Subcutaneous abdominal adipose tissue (tissue), 5 donors: ENCODE data around the gene DBX1.

Source experiments
- H3K27ac ChIP-seq: one replicate; pipeline ENCODE4 v1.7.0; 2013; ENCODE audit warnings: low read depth, mild to moderate bottlenecking, inconsistent platforms, low read length, moderate library complexity
- H3K27me3 ChIP-seq, 5 donors: one replicate each; pipeline ENCODE4 v1.7.0; 2013; ENCODE audit warnings: low read length in 5 of 5, inconsistent platforms in 1 of 5; ENCODE audit not compliant: control insufficient read depth in 5 of 5, insufficient read depth in 4 of 5
- H3K36me3 ChIP-seq, 5 donors: one replicate each; pipeline ENCODE4 v1.7.0; 2013; ENCODE audit warnings: low read length in 5 of 5; ENCODE audit not compliant: control insufficient read depth in 5 of 5, insufficient read depth in 5 of 5
- H3K4me1 ChIP-seq, 5 donors: one replicate each; pipeline ENCODE4 v1.7.0; 2013; ENCODE audit warnings: low read length in 5 of 5, mild to moderate bottlenecking in 3 of 5, moderate library complexity in 1 of 5; ENCODE audit not compliant: control insufficient read depth in 5 of 5, insufficient read depth in 5 of 5
- H3K4me3 ChIP-seq, 5 donors: one replicate each; pipeline ENCODE4 v1.7.0; 2013; ENCODE audit warnings: low read length in 5 of 5, low read depth in 1 of 5
- H3K9ac ChIP-seq, 5 donors: one replicate each; pipeline ENCODE4 v1.7.0; 2013; ENCODE audit warnings: low read length in 5 of 5, mild to moderate bottlenecking in 4 of 5, moderate library complexity in 3 of 5
- H3K9me3 ChIP-seq, 5 donors: one replicate each; pipeline ENCODE4 v1.7.0; 2013; ENCODE audit warnings: low read length in 5 of 5; ENCODE audit not compliant: control insufficient read depth in 5 of 5
- donor health status: healthy.
- donor health status: healthy.
- donor health status: healthy.
- donor health status: healthy.
- donor health status: healthy.

The DBX1 gene

DNA sequence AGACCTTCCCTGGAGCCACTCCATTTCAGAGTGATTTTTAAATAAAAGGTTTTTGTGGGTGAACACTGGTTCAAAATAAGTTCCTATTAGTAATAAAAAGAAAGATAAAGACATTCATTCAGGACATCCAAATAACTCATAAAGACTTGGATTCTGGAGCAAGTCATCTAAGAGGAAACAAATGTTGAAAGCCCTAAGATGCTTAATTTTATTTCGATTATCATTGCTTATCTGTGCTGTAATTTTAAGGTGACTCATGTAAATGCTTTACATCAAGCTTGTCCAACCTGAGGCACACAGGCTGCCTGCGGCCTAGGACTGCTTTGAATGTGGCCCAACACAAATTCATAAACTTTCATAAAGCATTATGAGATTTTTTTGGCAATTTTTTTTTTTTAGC, 34.2 kb upstream of the DBX1 start:
- Histone ChIP-seq H3K36me3 (no peaks in the 10 kb centered on the region), H3K9ac (no peak overlapping the region), H3K4me3 (no peak overlapping the region), H3K27ac (no peak overlapping the region), H3K4me1 (no peaks in the 10 kb centered on the region), H3K9me3 (no peaks in the 10 kb centered on the region), H3K27me3 (peaks cover 0 to 4% (median 3%) of the 10 kb centered on the region in 5 donors)

DNA sequence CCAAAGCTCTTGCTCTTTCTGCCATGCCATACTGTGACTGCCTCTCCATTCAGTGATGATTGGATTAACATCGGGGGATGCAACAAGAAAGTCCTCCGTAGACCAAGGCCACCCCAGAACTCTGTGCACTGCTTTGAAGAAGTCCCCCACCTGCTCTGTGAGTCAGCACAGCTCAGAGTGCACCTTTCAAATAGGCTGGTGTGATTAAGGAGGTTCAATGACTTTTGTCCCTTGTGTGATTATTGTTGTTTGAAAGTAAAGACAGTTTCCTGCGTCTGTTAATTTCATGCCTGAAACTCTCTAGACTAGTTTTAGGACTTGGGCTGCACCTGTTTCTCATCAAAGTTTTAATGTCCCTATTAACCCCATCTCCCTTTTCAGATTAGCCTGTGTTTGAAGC, 33.0 kb upstream of the DBX1 start:
- Histone ChIP-seq H3K27me3 (peaks cover 0 to 4% (median 3%) of the 10 kb centered on the region in 5 donors), H3K36me3 (no peaks in the 10 kb centered on the region), H3K9ac (no peak overlapping the region), H3K4me3 (no peak overlapping the region), H3K4me1 (no peaks in the 10 kb centered on the region), H3K27ac (no peak overlapping the region), H3K9me3 (no peaks in the 10 kb centered on the region)

DNA sequence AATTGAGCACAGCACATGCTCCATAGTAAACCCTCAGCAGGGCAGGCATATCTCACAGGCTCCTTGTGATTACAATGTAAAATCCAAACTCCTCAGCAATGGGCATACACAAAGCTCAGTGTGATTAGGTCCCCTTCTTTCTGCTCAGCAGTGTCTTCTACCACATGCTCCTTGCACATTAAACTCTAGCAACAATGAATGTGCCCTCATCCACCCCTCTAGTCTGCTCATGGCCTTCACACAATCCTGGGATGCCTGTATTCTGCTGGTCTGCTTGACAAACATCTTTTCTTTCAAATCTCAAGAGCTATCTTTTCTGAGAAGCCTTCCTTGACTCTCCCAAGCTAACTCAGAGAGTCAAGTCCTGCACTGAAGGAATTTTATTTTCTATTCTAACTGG, 32.4 kb upstream of the DBX1 start:
- Histone ChIP-seq H3K36me3 (no peaks in the 10 kb centered on the region), H3K9ac (no peak overlapping the region), H3K27me3 (peaks cover 0 to 4% (median 3%) of the 10 kb centered on the region in 5 donors), H3K4me1 (no peaks in the 10 kb centered on the region), H3K9me3 (no peaks in the 10 kb centered on the region), H3K27ac (no peak overlapping the region), H3K4me3 (no peak overlapping the region)

DNA sequence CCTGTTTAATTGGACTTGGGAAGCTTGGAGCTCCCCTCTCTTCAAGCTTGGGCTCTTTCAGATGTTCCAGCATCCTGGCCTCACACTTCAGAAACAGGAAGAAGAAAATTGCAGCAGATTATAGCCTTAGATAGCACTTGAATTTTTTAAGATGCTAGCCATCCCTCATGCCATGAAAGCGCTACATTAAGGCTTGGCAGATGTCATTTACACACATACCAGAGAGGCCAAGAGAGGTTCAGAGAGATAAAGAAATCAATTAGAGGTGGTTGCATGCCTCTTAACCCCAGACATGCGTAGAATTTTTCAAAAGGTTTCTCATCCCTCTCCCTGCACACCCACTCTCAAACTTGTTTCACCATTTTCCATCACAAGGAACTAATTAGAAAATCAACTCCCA, 31.9 kb upstream of the DBX1 start:
- Histone ChIP-seq H3K27ac (no peak overlapping the region), H3K9ac (no peak overlapping the region), H3K9me3 (no peaks in the 10 kb centered on the region), H3K36me3 (no peaks in the 10 kb centered on the region), H3K4me3 (no peak overlapping the region), H3K27me3 (peaks cover 0 to 4% (median 3%) of the 10 kb centered on the region in 5 donors), H3K4me1 (no peaks in the 10 kb centered on the region)

DNA sequence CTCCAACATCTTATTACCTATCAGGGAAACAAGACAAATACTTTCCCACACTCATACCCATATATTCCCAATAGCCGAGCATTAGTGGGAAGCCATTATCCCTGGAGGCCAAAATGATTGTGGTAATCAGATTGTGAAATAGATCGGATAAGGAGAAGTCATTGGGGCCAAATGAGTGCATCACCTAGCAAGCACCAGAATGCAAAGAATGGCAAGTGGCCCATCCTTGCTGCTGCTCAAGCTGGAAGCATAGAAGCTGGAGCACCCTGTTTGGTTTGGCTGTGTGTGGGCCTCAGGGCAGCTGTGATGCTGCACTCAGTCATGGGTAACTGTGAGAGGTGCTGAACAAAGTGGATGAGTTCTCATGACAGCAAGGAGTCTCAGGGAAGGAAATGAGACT, 18.7 kb upstream of the DBX1 start:
- peaks cover 0 to 7% (median 5%) of the 10 kb centered on the region in 5 donors for H3K9me3 ChIP-seq
- no peak overlapping the region for H3K27ac ChIP-seq
- peaks cover 0 to 10% (median 4%) of the 10 kb centered on the region in 5 donors for H3K27me3 ChIP-seq
- peaks cover 0 to 4% (median 0%) of the 10 kb centered on the region in 5 donors for H3K4me1 ChIP-seq
- no peak overlapping the region for H3K9ac ChIP-seq
- no peak overlapping the region for H3K4me3 ChIP-seq
- H3K36me3 ChIP-seq = no peaks in the 10 kb centered on the region

DNA sequence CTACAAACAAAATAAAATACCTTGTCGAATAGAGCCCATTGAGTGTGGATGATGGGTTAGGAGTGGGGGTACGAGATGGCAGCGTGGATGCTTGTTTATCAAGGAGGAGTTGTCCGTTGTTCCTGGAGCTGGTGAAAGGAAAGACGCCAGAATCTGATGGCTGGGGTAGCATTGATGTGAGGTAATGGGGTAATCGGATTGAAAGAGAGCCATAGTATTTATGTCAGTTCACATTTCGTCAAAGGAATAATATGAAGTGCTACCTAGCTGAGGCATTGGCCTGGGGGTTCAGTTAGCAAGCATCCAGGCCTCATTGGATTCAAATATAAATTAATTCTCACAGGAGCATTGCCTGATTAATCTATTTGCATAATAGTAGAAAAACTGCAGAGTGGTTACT, 16.9 kb upstream of the DBX1 start:
- Histone ChIP-seq H3K27ac (no peak overlapping the region), H3K9me3 (peaks cover 0 to 5% (median 4%) of the 10 kb centered on the region in 5 donors), H3K4me3 (no peak overlapping the region), H3K9ac (no peak overlapping the region), H3K27me3 (peaks cover 0 to 10% (median 4%) of the 10 kb centered on the region in 5 donors), H3K4me1 (peaks cover 0 to 4% (median 0%) of the 10 kb centered on the region in 5 donors), H3K36me3 (no peaks in the 10 kb centered on the region)

DNA sequence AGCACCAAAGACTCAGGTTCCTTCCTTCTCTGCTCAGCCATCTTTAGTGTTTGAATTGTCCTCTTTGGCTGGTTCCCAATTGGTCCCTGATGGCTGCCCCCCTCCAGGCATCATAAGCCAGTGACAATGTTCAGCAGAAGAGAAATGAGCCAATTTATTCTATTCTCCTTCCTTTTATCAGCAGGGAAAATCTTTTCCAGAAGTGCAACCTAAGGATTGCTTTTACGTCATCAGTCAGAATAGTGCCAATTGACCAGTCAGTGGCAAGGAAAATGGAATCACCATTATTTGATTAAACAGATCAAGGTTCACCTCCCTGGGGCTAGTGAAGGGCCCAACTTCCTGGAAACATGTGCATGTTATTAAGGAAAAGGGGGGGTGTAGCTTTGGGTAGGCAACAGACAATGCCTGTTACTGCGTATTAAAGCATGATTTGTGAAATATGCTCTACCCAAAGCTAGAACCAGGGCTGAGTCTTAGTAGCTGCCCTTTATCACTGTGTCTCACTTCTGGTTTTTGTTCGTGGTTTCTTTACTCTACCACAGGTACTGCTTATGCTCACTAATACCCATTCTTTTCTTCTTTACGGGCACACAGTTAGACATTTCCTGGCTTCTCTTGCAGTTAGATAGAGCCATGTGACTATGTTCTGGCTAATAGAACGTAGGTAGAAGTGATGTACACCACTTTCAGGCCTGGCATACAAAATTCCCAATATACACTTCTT, 12.6 kb upstream of the DBX1 start:
- Histone ChIP-seq H3K4me3 (no peak overlapping the region), H3K36me3 (no peaks in the 10 kb centered on the region), H3K9me3 (peaks cover 5 to 11% (median 6%) of the 10 kb centered on the region in 5 donors), H3K9ac (no peak overlapping the region), H3K27ac (no peak overlapping the region), H3K4me1 (no peaks in the 10 kb centered on the region), H3K27me3 (peaks cover 3 to 9% (median 4%) of the 10 kb centered on the region in 5 donors)

DNA sequence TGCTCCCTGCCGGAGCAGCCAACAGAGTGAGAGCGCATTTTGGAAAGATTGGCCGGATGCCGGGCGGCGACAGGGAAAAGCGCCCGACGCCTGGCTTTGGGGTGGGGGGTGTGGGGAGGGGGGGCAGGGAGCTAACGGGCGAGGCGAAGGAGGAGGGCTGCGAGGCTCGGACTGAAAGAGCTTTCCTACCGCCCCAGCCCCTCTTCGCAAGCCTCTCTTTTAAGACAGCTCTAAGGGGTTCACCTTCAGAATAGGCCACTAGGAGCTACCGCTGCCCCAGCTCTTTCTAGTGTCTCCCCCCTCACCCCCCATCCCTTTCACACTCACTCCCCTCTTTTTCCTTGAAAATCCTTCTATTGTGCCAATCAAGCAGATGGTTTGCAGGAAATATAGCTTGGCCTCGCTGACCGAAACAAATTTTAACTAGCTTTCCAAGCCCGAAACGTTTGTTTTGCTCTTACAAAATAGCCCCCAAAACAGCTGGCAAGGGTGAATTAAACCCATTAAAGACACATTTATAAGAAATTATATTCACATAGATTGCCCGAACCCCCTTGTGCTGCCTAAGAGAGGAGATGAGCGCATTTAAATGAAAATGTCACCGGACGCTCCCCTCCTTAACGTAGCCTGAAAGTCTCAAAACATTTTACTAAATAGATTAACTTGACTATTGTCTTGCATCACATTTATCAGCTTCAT, 3.7 kb upstream of the DBX1 start:
- Histone ChIP-seq H3K4me3 (peak overlapping the region in 4 of 5 donors; percentile 1 to 46 (median 33)), H3K36me3 (no peaks in the 10 kb centered on the region), H3K9me3 (peaks cover 0 to 5% (median 0%) of the 10 kb centered on the region in 5 donors), H3K27me3 (peaks cover 36 to 82% (median 65%) of the 10 kb centered on the region in 5 donors), H3K4me1 (peaks cover 0 to 9% (median 7%) of the 10 kb centered on the region in 5 donors), H3K27ac (no peak overlapping the region), H3K9ac (no peak overlapping the region)

DNA sequence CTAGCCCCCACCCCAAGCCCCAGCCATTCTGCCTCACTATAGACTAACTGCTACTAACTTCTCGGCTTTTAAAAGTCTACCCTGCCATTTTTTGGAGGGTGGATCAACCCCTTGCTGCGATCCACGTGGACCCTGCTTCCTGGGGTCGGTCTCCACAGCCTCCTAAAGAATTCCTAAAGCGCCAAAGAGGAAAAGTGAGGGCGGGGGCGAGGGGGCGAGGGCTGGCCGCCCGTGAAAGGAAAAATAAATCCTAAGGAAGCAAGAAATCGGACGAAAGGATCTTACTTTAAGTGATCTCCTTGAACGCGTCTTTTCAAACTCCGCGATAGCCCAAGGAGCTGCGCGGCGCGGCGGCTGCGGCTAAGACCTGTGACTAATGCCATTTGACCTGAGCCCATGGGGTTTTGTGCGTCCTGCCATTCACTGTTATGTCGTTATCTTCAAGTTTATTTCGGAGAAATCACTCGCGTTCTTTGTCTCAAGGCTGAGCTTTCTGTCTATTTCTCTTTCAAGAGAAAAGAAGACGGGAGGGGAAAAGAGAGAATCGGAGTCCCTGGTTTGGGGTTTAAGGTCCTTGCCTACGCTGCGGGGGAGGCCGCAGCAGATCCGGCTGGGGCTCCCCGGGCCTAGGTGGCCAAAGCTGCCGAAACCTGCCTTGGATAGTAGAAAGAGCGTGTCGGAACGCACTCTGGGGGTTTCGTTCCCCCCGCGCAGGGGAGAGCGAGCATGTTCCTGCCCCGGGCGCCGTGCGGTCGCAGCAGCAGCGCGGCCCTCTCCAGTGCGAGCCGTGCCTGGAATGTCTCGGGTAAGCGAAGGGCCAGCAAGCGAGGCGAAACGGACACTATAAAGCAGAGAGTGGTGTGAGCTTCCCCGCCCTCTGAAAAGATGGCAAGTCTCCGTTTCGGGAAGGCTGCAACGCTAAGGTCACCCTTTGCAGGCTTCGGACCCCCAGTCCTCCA, 2.8 kb upstream of the DBX1 start:
- Histone ChIP-seq H3K4me1 (peaks cover 0 to 9% (median 7%) of the 10 kb centered on the region in 5 donors), H3K27ac (no peak overlapping the region), H3K4me3 (peak overlapping the region in 4 of 5 donors; percentile 1 to 46 (median 38)), H3K9ac (no peak overlapping the region), H3K27me3 (peaks cover 38 to 82% (median 71%) of the 10 kb centered on the region in 5 donors), H3K36me3 (no peaks in the 10 kb centered on the region), H3K9me3 (peaks cover 0 to 3% (median 0%) of the 10 kb centered on the region in 5 donors)
